Measurements from ENCODE around the gene ANO7.

Gene ANO7

DNA sequence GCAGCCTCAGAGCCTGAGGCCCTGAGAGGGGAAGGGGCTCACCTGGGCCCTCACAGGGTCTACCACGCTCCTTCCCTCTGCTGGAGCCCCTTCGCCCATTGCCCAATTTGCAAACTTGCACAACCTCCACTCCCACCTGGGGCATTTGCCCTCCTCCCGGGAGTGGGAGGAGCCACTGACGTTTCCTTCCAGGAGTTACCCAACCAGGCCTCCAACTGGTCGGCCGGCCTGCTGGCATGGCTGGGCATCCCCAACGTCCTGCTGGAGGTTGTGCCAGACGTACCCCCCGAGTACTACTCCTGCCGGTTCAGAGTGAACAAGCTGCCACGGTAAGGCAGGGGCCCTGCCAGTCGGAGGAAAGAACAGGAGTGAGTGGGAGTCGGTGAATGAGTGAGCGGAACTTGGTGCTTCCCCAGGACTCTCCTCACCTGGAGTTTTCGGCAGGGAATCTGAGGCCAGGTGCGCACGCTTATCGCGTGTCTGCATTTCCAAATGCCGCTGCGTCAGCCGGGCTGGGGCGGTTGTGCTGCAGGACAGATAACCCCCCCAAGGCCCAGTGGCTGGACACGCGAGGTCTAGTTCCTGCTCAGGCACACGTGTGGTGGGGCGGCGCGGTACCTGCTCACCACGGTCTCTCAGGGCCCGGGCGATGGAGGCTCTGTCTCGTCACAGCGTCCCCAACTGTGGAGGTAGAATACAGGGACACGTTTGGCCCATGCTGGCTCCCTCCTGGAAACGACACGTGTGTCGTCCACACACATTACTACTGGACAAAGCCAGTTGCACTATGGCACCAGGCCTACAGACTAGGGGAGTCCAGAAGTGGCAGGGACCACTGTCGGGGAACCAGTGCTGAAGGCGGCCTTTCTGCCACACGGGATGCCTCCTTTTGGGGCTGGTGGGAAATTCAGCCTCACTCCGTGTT lies 11.7 kb downstream of the ANO7 start:
- no peak for DNase-seq (ENCODE audit: low spot score)
- TF ChIP-seq, protein P1, sequence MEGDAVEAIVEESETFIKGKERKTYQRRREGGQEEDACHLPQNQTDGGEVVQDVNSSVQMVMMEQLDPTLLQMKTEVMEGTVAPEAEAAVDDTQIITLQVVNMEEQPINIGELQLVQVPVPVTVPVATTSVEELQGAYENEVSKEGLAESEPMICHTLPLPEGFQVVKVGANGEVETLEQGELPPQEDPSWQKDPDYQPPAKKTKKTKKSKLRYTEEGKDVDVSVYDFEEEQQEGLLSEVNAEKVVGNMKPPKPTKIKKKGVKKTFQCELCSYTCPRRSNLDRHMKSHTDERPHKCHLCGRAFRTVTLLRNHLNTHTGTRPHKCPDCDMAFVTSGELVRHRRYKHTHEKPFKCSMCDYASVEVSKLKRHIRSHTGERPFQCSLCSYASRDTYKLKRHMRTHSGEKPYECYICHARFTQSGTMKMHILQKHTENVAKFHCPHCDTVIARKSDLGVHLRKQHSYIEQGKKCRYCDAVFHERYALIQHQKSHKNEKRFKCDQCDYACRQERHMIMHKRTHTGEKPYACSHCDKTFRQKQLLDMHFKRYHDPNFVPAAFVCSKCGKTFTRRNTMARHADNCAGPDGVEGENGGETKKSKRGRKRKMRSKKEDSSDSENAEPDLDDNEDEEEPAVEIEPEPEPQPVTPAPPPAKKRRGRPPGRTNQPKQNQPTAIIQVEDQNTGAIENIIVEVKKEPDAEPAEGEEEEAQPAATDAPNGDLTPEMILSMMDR (IDR thresholded peaks at IDR 0.05; ENCODE audit: borderline replicate concordance, control extremely low read depth, extremely low read depth, insufficient read depth, missing control alignments), result no peak
- in situ Hi-C loops (cut with MboI; ENCODE audit: low sequenced_read_pairs, unreplicated experiment), result no loop called here

DNA sequence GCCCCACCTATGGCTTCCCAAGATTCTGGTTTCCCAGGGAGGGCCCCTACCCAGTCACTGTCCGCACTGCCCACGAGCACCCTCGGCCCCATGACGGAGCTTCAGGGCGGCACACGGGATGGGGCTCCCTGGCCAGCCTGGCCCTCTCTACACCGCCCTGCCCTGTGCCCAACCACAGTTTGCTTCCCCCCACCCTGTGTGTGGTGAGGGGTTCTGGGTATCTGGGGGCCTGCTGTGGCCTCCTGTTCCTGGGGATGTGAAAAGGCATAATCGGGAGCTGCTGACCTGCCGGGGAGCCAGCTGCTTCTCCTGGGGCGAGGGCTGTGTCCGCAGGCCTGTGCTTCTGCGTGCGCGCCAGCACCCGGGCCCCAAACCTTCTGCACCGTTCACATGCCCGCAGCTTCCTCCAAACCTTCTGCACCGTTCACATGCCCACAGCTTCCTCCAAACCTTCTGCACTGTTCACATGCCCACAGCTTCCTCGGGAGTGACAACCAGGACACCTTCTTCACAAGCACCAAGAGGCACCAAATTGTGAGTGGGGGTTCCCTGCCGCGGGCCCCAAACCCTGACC lies 12.4 kb downstream of the ANO7 start:
- DNase-seq (ENCODE audit: low spot score), result no peak
- TF ChIP-seq, protein P1 (IDR thresholded peaks at IDR 0.05; ENCODE audit: borderline replicate concordance, control extremely low read depth, extremely low read depth, insufficient read depth, missing control alignments), result no peak
- in situ Hi-C loops (cut with MboI; ENCODE audit: low sequenced_read_pairs, unreplicated experiment), result no loop called here

DNA sequence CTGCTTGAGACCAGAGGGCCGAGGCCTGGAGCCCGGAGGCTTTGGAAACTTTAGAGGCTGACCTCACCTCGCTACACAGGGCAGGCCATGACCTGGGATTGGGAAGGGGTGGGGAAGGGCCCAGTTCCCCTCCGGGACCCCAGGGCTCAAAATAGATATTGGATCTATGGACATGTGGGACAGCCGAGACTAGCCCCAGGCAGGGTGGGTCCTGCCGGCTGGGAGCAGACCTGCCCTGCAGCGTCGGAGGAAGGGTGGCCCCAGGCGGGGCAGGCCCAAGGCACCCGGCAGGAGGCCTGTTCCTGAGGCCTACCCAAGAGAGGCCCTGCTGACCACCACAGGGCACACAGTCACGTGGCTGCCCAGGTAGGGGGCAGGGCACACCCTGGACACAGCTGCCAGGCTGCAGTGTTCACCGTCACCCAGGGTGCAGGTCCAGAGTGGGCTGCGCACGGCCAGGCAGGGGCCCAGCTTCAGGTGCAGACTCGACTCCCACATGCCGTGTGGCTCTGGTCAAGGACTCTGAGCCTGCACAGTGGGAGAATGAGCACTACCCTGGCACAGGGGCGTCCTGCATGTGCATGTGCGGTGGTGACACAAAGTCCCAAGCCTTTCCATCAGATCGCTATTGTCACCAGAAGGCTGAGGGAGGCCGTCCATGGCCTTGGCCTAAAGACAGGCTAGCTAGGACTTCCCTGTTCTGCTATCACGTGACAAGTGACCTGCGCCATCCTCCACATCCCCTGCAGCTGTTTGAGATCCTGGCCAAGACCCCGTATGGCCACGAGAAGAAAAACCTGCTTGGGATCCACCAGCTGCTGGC lies 13.2 kb downstream of the ANO7 start:
- in situ Hi-C loops (cut with MboI; ENCODE audit: low sequenced_read_pairs, unreplicated experiment), result no loop called here
- TF ChIP-seq, protein P1 (IDR thresholded peaks at IDR 0.05; ENCODE audit: borderline replicate concordance, control extremely low read depth, extremely low read depth, insufficient read depth, missing control alignments), result no peak
- no peak for DNase-seq (ENCODE audit: low spot score)

DNA sequence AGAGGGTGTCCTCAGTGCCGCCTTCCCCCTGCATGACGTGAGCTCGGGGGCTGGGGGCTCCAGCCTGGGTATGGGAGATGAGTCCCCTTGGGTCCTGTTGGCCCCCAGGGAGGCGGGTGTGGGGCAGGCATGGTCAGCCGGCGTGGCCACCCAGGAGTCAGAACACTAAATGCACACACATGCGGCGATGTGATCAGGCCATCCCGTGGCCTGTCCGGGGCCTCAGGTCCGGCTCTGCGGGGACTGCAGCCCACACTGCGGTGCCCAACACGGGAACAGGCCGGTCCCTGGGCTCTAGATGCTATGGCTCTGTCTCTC lies 13.8 kb downstream of the ANO7 start:
- no peak for DNase-seq (ENCODE audit: low spot score)
- in situ Hi-C loops (cut with MboI; ENCODE audit: low sequenced_read_pairs, unreplicated experiment), result no loop called here
- TF ChIP-seq, protein P1 (IDR thresholded peaks at IDR 0.05; ENCODE audit: borderline replicate concordance, control extremely low read depth, extremely low read depth, insufficient read depth, missing control alignments), result no peak

DNA sequence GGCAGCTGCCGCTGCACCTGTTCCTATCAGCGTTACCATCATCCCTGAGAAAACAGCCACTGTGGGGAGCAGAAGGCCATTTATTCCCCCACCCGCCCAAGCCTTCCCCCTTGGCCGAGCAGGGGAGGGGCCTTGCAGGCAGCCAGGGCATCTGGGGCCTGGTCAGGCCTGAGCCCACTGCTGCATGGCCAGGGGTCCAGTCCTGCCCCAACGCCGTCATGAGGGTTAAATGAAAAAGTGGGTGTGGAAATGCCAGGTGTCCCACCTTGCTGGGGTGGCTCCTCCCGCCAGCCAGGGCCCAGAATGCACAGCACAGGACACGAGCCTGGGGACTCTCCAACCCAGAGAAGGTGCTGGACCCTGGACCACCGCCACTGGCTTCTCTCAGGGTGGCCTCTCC lies 14.2 kb downstream of the ANO7 start:
- in situ Hi-C loops (cut with MboI; ENCODE audit: low sequenced_read_pairs, unreplicated experiment), result no loop called here
- DNase-seq (ENCODE audit: low spot score), result no peak
- TF ChIP-seq, protein P1 (IDR thresholded peaks at IDR 0.05; ENCODE audit: borderline replicate concordance, control extremely low read depth, extremely low read depth, insufficient read depth, missing control alignments), result no peak

DNA sequence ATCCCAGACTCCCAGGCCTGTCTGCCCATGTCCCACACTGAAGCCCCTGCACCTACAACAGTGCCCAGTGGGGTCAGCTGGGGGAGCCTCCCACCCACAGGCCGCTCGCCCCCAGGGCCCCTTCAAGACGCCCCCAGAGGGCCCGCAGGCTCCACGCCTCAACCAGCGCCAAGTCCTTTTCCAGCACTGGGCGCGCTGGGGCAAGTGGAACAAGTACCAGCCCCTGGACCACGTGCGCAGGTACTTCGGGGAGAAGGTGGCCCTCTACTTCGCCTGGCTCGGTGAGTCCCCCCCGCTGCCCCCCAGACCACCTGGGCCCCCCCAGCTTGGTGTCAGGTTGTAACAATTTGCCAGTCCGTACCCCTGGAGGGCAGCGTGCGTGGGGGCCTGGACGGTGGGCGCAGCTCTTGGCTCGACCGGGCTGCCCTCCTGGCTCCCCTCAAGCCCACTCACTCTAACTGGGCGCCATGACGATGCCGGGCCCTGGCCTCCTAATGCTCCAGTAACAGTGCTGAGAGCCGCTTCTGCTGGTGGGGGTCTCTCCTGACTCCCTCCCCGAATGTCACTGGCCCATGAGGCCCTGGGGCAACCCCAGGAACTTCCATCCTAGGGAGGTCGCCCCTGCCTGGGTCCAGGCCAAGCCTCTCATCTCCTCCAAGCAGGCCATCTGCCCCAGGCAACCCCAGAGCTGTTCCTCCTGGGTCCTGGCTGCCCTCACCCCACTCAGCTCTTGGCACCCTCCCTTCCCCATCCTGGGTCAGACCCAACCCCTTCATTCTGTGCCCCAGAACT lies 14.9 kb downstream of the ANO7 start:
- TF ChIP-seq, protein P1 (IDR thresholded peaks at IDR 0.05; ENCODE audit: borderline replicate concordance, control extremely low read depth, extremely low read depth, insufficient read depth, missing control alignments), result no peak
- in situ Hi-C loops (cut with MboI; ENCODE audit: low sequenced_read_pairs, unreplicated experiment), result no loop called here
- no peak for DNase-seq (ENCODE audit: low spot score)
